Measurements from ENCODE around the gene WFDC2. TPM values are rescaled to one million over a fixed set of nuclear protein-coding genes. Genes with fewer than 3 reads are reported as not detected.
A peak's percentile ranks its signal among the peaks of the same experiment; 100 is the strongest.

Gene WFDC2
- total and polyA plus RNA-seq, 3 donors from 2014 or later, result 6.1 to 37.6 (median 32.0) TPM

- Histone ChIP-seq H3K9me3 (no peaks in the 10 kb centered on the region), H3K4me3 (no peak overlapping the region), H3K4me1 (no peaks in the 10 kb centered on the region), H3K36me3 (ENCODE audit: low read depth, missing control alignments) (no peaks in the 10 kb centered on the region), H3K27ac (no peak overlapping the region), H3K27me3 (no peaks in the 10 kb centered on the region)
- DNase-seq, result peak; percentile 30
- WGBS, 2 donors, result 66 to 74% methylated on average over 4 to 5 of the region's 5 CpGs
- no peak for TF ChIP-seq POLR2A (IDR thresholded peaks at IDR 0.05)
- TF ChIP-seq, protein P1, sequence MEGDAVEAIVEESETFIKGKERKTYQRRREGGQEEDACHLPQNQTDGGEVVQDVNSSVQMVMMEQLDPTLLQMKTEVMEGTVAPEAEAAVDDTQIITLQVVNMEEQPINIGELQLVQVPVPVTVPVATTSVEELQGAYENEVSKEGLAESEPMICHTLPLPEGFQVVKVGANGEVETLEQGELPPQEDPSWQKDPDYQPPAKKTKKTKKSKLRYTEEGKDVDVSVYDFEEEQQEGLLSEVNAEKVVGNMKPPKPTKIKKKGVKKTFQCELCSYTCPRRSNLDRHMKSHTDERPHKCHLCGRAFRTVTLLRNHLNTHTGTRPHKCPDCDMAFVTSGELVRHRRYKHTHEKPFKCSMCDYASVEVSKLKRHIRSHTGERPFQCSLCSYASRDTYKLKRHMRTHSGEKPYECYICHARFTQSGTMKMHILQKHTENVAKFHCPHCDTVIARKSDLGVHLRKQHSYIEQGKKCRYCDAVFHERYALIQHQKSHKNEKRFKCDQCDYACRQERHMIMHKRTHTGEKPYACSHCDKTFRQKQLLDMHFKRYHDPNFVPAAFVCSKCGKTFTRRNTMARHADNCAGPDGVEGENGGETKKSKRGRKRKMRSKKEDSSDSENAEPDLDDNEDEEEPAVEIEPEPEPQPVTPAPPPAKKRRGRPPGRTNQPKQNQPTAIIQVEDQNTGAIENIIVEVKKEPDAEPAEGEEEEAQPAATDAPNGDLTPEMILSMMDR (IDR thresholded peaks at IDR 0.05), result peak in 2 of 3 experiments; percentile 49 to 57
- intact Hi-C loops (cut with DNase I; ENCODE audit: low total_unique reads), result no loop called here
Observed at GRCh38 chr20:45450097-45450818, 19.3 kb upstream of the WFDC2 start.

DNA sequence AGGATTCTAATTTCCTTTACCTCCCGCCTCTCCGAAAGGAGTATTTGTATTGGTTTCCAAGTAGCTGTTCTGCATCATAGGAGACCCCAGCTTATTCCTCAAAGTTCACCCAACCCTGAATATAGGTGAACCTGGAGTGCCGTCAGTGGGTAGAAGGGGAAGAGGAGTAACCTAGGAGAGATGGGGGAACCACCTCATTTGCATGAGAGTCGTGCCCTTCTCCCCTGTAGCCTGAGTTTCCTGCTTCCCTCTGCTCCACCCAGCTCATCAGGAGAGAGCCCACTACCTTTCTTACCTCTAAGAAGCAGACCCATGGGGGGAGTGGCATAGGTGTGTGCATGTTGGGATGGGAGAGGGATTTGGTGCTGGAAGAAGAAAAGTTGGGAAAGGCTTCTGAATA is 17.3 kb upstream of the WFDC2 start:
- no peaks in the 10 kb centered on the region for H3K4me1 ChIP-seq
- no peak for DNase-seq
- H3K36me3 ChIP-seq (ENCODE audit: low read depth, missing control alignments), result no peaks in the 10 kb centered on the region
- intact Hi-C loops (cut with DNase I; ENCODE audit: low total_unique reads), result no loop called here
- no peaks in the 10 kb centered on the region for H3K27me3 ChIP-seq
- H3K4me3 ChIP-seq, result no peak overlapping the region
- WGBS, 2 donors, result 67 to 70% methylated on average over 4 of the region's 4 CpGs
- TF ChIP-seq POLR2A (IDR thresholded peaks at IDR 0.05), result no peak
- TF ChIP-seq, protein P1 (IDR thresholded peaks at IDR 0.05), result no peak
- no peaks in the 10 kb centered on the region for H3K9me3 ChIP-seq
- no peak overlapping the region for H3K27ac ChIP-seq

DNA sequence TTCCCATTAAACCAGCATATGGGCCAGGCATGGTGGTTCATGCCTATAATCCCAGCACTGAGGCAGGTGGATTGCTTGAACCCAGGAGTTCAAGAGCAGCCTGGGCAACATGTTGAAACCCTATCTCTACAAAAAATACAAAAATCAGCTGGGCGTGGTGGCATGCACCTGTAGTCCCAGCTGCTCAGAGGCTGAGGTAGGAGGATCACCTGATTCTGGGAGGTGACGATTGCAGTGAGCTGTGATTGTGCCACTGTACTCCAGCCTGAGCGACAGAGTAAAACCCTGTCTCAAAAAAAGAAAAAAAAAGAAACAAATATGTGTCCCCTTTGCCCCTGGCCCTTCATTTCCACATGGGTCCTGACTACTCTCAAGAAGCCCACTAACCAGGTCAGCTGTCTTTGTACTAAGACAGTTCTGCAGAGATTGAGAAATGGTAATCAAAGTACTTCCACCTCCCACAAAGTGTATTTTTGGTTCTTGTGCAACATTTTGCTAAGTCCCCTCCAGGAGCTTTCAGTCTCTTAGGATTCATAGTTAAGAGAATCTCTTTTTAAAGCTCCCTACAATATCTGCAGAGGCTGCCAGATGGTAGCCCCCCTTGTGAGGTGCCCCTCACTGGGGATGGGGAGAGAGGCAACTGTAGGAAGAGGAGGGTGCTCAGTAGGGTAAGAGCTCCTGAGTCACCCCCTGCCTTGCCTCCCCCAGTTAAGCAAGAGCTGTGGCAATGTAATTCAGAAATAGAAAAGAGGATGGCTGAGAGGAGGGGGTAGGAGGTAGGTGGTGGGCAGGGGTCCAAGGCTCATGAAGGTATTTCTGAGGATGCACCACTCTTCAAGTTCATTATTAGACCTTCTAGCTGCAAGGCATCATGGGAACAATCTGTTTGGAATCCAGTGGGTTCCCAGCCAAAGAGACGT is 16.5 kb upstream of the WFDC2 start:
- WGBS, 2 donors, result 76 to 87% methylated on average over 4 of the region's 4 CpGs
- Histone ChIP-seq H3K27me3 (no peaks in the 10 kb centered on the region), H3K27ac (no peak overlapping the region), H3K36me3 (ENCODE audit: low read depth, missing control alignments) (no peaks in the 10 kb centered on the region), H3K4me3 (no peak overlapping the region), H3K9me3 (no peaks in the 10 kb centered on the region), H3K4me1 (no peaks in the 10 kb centered on the region)
- TF ChIP-seq, protein P1 (IDR thresholded peaks at IDR 0.05), result no peak
- TF ChIP-seq POLR2A (IDR thresholded peaks at IDR 0.05), result no peak
- no peak for DNase-seq
- intact Hi-C loops (cut with DNase I; ENCODE audit: low total_unique reads), result no loop called here

- H3K27me3 ChIP-seq, result no peaks in the 10 kb centered on the region
- H3K27ac ChIP-seq, result no peak overlapping the region
- H3K9me3 ChIP-seq, result no peaks in the 10 kb centered on the region
- H3K4me1 ChIP-seq, result no peaks in the 10 kb centered on the region
- no peak overlapping the region for H3K4me3 ChIP-seq
- WGBS, 2 donors, result 40 to 46% methylated on average over 6 of the region's 6 CpGs
- no peaks in the 10 kb centered on the region for H3K36me3 ChIP-seq (ENCODE audit: low read depth, missing control alignments)
- TF ChIP-seq POLR2A (IDR thresholded peaks at IDR 0.05), result no peak
- TF ChIP-seq, protein P1 (IDR thresholded peaks at IDR 0.05), result no peak
- intact Hi-C loops (cut with DNase I; ENCODE audit: low total_unique reads), result no loop called here
- peak; percentile 69 for DNase-seq
Observed at GRCh38 chr20:45456632-45457031, 12.9 kb upstream of the WFDC2 start.

All from testis (tissue), 3 donors.